GM12878 (cell line): ENCODE data around the gene ATXN1L.

ENCODE experiments used
- FOXK2 ChIP-seq: fragments of 450-650 bp; IDR thresholded peaks from 2 replicates; pipeline ENCODE4 v1.6.1; 2017; ENCODE audit warnings: mild to moderate bottlenecking, moderate library complexity
- GATAD2B ChIP-seq: fragments of 450-650 bp; conservative IDR thresholded peaks from 2 replicates; pipeline ENCODE4 v1.6.1; 2017; ENCODE audit warnings: low read depth, mild to moderate bottlenecking, moderate library complexity
- HDGF ChIP-seq: fragments of 450-650 bp; IDR thresholded peaks from 2 replicates; pipeline ENCODE4 v1.6.1; 2016; ENCODE audit warnings: antibody characterized with exemption
- POLR2A ChIP-seq: IDR thresholded peaks from 2 replicates; pipeline ENCODE4 v1.6.1; 2011; ENCODE audit warnings: low read depth, mild to moderate bottlenecking, low read length
- RCOR1 ChIP-seq: conservative IDR thresholded peaks from 2 replicates; pipeline ENCODE4 v1.6.1; 2012; ENCODE audit warnings: low read depth, low read length, improper control_type of control experiment
- RELA ChIP-seq: fragments of 450-650 bp; IDR thresholded peaks from 2 replicates; pipeline ENCODE4 v1.8.0; 2014; ENCODE audit warnings: borderline replicate concordance; ENCODE audit not compliant: partially characterized antibody
- STAT1 ChIP-seq: fragments of 450-650 bp; conservative IDR thresholded peaks from 2 replicates; pipeline ENCODE4 v1.6.1; 2014; ENCODE audit warnings: antibody characterized with exemption, mild to moderate bottlenecking
- ZNF384 ChIP-seq: IDR thresholded peaks from 2 replicates; pipeline ENCODE4 v1.6.1; 2012; ENCODE audit warnings: low read depth, mild to moderate bottlenecking, low read length, improper control_type of control experiment, borderline replicate concordance
- TF ChIP-seq, protein P1 (sequence below): fragments of 450-650 bp; IDR thresholded peaks from 2 replicates; pipeline ENCODE4 v1.6.1; 2017; ENCODE audit warnings: borderline replicate concordance
- TF ChIP-seq, protein P2 (sequence below), 3 experiments: IDR thresholded peaks in 2 of 3; conservative IDR thresholded peaks in 1 of 3; 2 replicates each; pipeline ENCODE4 v1.5.1; 2011; ENCODE audit warnings: low read depth in 3 of 3, low read length in 3 of 3, mild to moderate bottlenecking in 3 of 3, control low read depth in 2 of 3, moderate library complexity in 2 of 3, inconsistent platforms in 1 of 3, mixed read lengths in 1 of 3; ENCODE audit not compliant: control insufficient read depth in 2 of 3, insufficient read depth in 1 of 3; ENCODE audit errors: extremely low read depth in 1 of 3

DNA sequence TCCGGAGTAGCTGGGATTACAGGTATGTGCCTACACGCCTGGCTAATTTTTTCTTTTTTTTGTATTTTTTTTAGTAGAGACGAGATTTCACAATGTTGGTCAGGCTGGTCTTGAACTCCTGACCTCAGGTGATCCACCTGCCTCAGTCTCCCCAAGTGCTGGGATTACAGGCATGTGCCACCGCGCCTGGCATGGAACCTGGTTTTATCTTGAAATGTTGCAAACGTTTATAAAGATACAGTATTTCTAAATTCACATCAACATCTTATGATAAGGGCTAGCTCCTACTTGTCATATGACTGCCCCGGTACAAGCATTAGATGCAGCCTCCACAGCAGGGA is 48.1 kb downstream of the ATXN1L start:
- no peak for TF ChIP-seq STAT1
- TF ChIP-seq, protein P1, sequence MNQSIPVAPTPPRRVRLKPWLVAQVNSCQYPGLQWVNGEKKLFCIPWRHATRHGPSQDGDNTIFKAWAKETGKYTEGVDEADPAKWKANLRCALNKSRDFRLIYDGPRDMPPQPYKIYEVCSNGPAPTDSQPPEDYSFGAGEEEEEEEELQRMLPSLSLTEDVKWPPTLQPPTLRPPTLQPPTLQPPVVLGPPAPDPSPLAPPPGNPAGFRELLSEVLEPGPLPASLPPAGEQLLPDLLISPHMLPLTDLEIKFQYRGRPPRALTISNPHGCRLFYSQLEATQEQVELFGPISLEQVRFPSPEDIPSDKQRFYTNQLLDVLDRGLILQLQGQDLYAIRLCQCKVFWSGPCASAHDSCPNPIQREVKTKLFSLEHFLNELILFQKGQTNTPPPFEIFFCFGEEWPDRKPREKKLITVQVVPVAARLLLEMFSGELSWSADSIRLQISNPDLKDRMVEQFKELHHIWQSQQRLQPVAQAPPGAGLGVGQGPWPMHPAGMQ = no peak
- no peak for TF ChIP-seq RELA
- no peak for TF ChIP-seq ZNF384
- TF ChIP-seq POLR2A = no peak
- TF ChIP-seq, protein P2, sequence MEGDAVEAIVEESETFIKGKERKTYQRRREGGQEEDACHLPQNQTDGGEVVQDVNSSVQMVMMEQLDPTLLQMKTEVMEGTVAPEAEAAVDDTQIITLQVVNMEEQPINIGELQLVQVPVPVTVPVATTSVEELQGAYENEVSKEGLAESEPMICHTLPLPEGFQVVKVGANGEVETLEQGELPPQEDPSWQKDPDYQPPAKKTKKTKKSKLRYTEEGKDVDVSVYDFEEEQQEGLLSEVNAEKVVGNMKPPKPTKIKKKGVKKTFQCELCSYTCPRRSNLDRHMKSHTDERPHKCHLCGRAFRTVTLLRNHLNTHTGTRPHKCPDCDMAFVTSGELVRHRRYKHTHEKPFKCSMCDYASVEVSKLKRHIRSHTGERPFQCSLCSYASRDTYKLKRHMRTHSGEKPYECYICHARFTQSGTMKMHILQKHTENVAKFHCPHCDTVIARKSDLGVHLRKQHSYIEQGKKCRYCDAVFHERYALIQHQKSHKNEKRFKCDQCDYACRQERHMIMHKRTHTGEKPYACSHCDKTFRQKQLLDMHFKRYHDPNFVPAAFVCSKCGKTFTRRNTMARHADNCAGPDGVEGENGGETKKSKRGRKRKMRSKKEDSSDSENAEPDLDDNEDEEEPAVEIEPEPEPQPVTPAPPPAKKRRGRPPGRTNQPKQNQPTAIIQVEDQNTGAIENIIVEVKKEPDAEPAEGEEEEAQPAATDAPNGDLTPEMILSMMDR (IDR thresholded peaks at IDR 0.05 in 2 of 3, conservative IDR thresholded peaks at IDR 0.05 in 1 of 3; ENCODE audit: control insufficient read depth in 2 of 3, extremely low read depth in 1 of 3, insufficient read depth in 1 of 3, low read depth in 3 of 3, low read length in 3 of 3) = no peak
- TF ChIP-seq GATAD2B = no peak
- TF ChIP-seq HDGF = no peak
- no peak for TF ChIP-seq FOXK2
- no peak for TF ChIP-seq RCOR1
